UCSD-AML1 (cell line): ENCODE measurements around the gene MYO10.
"Not testable (repeated sequence)": the region's sequence is repeated elsewhere in the genome, so short reads cannot be mapped to it uniquely, and the experiment has no call there.

ENCODE experiments used
- DNase-seq: peaks from one replicate; lab custom pipeline; 2025; ENCODE audit not compliant: unreplicated experiment; lab: John Stamatoyannopoulos, UW

The MYO10 gene

DNA sequence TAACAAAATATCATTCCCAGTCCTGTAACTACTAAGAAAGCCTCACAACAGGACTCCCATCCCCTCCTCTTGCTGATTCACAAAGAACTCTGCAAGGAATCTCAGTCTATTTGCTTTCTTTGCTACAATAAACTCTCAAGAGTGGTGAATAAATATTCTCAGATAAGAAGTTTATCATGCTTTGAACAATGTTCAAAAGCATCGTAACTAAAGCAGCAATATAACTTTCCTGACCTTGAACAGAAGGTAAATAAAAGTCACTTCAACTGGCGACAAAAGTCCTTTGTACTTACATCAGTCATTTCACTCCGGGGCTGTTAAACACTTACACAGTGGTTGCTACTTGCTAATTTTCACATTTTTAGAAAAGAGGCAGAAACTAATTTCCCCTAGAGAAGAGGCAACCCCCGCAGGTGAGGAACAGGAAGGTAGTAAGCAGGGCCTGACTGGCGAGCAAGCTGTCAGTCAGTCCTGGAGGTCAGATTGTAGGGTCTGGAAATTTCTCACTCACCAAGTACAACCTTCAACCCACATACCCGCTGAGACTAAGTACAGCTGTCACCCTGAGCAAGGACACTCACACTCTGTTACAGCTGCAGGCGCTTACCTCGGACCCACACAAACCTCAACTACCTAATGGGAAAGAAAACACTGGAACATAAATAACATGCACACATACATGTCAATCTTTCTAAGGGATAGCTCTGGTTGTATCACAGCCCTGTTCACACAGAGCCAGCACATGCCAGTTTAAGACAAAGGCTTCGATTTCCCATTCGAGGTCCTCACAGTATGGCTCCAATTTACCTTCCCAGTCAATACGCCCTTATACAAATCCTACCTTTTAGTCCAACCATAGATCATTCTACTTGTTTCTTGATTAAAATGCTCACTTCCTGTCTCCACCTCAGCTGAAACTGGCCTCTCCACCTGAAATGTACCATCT lies 214.7 kb downstream of the MYO10 start:
- no peak for DNase-seq

DNA sequence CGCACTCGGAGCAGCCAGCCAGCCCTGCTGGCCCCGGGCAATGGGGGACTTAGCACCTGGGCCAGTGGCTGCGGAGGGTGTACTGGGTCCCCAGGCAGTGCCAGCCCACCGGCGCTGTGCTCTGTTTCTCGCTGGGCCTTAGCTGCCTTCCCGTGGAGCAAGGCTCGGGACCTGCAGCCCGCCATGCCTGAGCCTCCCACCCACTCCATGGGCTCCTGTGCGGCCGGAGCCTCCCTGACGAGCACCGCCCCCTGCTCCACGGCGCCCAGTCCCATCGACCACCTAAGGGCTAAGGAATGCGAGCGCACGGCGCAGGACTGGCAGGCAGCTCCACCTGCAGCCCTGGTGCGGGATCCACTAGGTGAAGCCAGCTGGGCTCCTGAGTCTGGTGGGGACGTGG lies 218.1 kb downstream of the MYO10 start:
- not testable (repeated sequence) for DNase-seq

DNA sequence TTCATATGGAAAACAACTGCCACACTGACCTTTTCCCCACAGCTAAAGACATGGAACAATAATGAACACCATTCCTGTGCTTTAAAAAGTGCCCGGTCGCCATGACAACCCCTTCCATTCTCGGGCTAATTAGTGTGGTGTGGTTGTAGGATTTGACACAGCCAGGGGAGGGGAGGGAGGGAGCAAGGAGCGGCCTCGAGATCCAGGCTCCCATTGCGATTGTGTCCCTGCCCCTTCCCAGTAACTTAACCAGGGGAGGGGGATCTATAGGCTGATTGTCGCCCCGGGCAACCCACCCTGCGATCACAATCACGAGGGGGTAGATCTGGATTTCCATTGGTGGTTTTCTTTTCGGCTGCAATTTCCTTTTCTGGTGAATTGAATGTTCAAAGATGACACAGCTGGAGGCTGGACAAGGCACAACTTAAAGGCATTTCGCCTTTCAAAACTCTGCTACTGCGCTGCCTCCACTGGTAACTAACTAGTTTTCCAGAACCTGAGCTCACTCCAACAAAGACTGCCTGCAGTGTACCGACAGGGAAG lies 222.6 kb downstream of the MYO10 start:
- DNase-seq, result no peak

DNA sequence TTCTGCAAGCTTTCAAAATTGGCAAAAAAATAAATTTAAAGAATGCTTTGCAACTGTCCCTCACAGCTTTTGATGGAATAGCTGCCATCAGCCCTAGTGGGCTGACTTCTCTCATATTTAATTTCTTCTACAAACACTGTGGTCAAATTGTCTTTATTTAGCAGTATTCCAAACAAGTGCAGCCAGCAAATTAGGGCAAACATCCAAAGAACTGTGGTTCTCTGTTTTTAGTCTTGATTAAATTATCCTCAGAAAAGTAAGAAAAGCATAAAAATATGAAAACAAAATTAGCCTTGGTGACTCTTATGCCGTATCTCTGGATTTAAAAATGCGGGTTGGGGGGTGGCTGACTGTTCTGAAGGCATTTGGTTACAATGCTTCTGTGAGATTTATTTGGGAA lies 223.5 kb downstream of the MYO10 start:
- DNase-seq, result no peak

DNA sequence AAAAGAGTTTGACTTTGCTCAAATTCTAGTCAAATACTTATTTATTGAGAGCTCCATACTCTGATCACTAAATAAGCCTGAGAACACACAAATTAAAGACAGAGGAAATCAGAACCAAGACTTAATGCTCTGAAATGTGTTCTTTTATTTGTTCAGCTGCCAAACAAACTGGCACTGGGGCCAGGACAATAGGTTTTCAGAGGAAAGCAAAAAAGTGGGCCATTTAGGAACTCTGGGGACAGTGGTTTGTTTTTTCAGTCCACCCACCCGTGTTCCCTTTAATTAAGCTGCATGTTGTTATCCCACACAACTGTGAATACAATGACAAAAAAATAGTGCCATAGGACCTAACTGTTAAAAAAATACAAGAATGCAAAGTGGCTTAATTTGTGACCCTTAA lies 223.9 kb downstream of the MYO10 start:
- no peak for DNase-seq

DNA sequence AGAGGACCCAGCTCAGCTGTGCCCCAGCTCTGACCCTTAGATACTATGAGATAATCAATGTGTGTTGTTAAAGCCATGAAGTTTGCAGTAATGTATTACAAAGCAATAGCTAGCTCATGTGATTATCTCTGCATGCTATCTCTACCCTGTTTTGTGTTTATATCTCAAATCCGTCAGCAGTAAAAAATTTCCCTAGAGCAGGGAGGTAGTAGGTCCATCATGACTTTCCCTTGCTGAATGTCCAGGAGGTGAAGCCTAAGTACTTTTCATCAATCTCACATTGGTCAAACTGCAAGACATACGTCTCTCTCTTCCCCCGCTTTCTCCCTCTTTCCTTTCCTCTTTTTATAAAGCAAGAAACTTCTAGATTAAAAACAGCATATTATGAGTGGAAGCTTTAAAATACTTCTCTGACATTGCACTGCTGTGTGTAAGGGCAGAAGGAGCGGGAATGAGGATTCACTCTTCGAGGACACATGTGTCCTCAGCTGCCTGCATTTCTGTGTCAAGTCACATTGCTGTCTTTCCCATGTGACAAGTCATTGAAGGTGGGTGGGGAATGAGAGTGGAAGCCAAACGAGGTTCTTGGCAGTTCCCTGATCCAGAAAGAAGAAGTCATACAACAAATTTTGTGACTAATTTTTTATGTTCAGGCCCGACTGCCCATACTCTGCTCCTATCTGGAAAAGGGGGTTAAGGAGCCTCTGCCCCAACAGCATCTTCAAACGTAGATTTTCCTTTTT lies 226.2 kb downstream of the MYO10 start:
- DNase-seq, result no peak

DNA sequence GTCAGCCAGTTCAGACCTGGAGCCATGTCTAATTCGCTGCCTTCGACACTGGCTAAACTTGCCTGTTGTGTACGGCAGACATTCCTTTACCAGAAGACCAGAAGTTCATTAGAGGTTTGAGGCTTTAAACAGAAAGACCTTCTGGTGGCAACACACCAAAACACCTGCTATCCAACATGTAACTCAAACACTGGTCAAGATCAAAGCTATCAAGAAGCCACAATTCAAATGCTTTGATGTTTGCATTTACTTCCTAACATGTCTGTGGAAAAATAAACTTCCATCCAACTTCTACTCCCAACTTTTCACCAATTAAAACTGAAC lies 228.3 kb downstream of the MYO10 start:
- no peak for DNase-seq

DNA sequence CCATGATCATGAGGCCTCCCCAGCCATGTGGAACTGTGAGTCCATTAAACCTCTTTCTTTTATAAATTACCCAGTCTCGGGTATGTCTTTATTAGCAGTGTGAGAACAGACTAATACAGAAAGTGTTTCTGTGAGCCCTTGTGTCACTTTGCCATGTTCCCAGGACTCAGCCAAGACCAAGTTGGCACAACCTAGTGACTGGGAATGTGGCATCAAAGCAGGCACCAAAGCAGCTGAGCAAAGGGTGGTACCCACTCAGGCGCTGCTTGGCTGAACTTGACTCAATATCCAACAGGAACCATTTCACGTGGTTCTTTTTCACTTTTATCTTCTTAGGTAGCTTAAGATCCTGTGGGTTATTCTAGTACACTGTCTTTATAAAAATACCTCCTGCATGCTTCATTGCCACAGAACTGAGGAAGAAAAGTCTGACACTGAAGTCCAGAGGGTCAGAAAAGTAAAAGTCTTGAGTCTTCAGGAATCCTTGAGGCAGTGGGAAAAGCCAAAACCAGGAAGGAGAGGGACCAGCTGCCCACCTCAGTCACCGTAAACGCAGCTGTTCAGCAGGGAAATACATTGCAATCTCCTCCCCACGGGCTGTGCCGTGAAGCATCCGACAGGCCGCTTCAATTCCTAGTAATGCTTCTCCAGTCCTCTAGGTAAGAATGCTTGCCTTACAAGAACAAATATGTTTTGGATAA lies 228.8 kb downstream of the MYO10 start:
- no peak for DNase-seq

DNA sequence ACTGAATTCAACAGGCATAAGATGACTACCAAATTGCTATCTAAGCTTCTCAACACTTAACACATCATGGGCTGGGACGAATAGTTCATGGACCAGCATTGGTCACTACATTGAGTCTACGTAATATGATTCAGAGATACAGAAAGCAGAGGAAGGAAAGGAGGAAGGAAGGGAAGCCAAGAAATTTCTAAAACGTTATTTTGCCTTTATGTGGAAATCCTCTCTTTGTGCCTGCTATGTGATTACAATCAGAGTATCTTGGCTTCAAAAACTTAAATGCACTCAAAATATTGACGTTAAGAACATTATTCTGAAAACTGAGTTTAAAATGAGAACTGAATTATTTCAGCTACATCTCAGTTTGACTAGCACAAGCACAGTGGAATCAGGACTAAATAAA lies 231.1 kb downstream of the MYO10 start:
- no peak for DNase-seq

DNA sequence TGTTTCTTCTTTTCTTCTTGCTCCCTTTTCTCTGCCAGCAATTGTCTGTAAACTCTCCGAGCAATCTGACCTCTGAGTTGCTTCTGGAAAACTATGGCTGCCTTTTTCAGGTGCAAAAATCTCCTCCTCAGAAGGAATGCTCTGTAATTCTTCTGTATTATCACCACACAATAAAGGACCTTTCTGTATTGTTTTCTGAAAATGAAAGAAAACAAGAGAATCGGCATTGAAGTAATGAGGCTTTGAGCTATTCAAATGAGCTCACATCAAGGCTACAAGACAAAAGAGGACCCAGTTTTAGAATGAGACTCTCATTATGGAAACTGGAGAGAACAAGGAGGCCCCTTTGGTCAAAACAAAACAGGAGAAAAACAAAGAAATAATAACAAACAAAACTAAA lies 233.1 kb downstream of the MYO10 start:
- no peak for DNase-seq

DNA sequence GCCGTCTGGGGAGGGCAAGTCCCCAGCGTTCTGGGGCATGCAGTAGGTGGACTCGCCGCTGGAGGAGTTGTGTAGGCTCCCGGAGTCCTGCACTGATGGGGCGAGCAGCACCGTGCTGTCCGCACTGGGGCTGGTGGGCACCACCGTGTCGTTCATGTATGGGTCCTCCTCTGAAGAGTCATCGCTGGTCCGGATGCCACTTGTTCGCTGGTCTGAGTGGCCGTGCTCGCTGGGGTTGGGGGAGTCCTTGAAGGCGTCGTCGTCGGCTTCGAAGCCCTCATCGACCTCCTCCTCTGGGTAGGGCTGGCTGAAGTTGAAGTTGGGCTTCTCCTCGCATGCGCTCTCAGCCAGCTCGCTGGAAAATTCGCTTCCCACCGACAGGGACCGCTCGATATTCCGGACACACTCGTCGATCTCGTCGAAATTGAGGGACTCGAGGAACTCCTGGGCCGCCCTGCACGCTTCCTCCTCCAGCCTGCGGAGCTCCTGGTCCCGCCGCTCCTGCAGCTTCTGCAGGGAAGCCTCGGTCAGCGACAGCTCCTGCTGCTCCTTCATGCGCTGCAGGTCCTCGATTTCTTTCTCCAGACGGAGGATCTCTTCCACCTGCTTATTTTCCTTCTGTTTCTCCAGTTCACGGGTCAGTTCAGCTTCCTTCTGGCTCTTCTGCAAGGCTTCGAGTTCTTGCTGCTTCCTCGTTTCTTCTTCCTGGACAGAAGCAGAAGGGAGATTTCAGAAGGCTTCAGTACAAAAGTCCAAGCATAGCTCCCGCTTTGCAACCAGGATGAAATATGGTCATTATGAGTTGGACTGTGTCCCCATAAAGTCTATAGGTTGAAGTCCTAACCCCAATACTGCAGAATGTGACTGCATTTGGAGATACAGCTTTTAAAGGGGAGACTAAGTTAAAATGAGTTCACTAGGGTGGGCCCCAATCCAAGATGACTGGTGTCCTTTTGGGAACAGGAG lies 234.7 kb downstream of the MYO10 start:
- no peak for DNase-seq

DNA sequence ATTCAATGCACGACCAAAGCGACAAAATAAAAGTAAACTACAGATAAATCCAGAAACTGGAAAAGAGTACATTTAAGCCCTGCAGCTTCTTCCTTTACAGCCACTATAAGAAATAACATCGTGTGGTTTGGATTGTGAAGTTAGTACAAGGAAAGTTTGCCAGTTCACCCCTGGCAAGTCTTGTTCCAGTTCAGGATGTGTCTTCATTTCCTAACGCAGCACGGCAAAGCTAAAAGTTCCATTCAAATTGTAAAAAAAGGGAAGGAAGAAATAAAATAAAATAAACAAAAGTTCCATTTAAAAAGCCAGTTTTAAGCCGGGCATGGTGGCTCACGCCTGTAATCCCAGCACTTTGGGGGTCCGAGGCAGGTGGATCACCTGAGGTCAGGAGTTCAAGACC lies 236.0 kb downstream of the MYO10 start:
- no peak for DNase-seq

DNA sequence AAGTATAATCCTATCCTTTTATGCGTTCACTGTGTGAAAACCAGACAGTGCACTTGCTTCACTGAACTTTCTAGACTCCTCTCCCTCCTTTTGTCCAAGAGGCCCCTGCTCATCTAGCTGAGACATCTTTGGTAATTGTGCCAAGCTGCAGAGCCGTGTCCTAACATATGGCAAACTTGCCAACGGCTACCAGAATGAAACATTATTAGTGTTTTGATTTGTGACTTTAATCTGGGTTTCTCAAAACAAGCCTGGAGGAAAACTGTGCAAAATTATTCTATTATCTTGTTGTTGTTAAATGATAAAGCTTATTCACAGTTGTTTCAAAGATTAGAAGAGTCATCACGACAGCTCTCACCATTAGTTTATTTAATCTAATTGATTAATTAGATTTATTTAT lies 240.3 kb downstream of the MYO10 start:
- DNase-seq, result no peak

DNA sequence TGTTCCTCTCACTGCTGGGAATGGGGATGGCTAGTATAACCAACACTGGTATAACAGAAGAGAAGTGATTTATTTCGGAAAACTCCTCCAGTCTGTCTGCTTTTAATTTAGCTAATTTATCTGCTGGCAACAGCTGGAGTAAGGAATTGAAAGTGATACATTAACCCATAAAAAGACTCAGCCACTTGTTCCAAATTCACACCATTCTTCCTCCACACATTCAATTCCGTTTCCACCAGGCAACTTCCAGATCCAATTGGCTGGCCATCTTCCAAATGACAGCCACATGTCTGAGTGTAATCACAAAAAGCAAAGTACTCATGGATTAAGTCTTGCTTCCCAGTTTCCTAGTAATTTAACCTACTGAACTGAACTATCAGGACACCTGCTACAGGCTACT lies 242.2 kb downstream of the MYO10 start:
- no peak for DNase-seq

DNA sequence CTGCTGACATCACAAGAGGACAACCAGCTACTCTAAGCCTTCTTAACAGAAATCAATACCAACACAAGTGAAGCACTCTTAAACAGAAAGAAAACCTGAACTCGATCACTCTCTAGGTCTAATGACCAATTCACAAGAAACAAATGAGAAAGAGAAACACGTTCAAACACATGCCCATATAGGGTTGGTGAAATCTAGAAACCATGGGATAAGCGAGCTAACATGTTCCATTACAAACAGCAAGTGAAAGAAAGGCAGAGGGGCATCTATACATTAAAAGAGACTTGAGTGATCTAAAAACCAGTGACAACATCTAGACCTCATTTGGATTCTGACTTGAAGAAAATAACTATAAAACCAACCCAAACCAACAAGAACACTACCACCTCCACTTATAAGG lies 244.4 kb downstream of the MYO10 start:
- no peak for DNase-seq

DNA sequence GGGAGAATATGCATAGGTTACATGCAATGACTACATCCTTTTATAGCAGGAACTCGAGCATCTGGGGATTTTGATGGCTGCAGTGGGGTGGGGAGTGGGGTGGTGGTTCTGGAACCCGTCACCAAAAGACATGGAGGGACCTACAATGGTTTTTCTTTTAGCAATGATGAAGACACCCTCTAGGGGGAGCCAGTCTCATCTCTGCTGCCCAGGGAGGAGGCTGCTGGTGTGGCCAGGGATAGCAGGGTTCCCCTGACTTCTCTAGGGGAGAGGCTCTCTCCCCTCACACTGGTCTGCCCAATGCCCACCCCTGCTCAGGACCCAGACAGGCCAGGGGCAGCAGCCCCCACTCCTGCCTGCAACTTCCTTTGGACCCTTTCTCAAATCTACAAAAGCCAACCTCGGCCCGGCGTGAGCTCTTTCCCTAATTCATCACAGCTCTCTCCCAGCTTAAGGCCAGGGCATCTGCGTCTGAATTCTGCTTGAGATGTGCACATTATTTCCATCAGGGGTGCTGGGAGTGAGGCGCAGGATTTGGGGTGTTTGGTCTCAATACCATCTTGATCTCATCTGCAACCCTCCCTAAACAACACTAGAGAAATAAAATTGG lies 245.7 kb downstream of the MYO10 start:
- DNase-seq, result peak; percentile 28

DNA sequence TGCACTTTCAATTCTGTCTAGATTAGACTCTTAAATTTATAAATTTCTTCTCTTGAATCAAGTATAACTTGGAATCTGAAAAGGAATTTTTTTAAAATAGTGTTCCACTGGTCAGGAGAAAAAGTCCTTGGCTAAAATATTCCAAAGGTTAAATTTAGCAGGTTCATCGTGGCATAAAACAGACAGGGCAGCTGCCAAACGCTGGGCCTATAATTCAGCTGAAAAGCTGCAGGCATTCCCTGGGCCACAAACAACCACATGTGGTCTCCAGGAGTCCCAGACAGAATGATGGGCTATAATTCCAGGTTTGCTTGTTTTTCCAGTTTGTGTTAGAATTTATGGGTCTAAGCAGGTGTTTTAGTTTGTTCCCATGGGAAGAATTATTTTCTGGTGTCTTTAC lies 248.2 kb downstream of the MYO10 start:
- no peak for DNase-seq

DNA sequence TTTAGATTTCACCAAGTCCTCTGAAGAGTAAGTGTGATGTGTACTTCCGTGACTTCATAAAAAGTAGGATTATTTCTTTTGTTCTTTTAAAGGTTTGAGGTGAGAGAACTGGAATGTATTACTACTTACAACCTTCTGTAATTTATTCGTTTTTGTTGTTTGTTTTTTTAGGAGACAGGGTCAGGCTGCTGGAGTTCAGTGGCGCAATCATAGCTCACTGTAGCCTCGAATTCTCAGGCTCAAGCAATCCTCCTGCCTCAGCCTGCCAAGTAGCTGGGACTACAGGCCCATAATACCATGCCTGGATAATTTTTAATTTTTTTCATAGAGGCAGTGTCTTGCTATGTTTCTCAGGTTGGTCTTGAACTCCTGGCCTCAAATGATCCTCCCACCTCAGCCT lies 251.0 kb downstream of the MYO10 start:
- no peak for DNase-seq

DNA sequence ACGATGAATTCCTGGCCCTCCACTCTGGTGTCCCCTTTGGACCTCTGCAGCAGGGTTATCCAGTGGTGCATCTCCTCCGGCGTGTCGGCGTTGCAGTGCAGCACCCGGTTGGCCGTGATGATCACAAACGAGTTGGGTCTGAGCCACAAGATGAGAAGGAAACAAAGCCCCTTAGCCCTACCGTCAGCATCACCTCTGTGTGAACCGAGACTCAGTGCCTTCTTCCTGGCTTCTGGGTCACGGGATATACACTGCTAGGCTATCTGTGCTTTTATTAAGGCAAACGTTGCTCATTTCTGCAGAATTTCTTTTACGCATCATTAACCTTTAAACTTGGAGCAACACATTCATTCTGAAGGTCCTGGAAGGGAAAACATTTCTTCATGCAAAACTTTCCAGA lies 254.2 kb downstream of the MYO10 start:
- no peak for DNase-seq

DNA sequence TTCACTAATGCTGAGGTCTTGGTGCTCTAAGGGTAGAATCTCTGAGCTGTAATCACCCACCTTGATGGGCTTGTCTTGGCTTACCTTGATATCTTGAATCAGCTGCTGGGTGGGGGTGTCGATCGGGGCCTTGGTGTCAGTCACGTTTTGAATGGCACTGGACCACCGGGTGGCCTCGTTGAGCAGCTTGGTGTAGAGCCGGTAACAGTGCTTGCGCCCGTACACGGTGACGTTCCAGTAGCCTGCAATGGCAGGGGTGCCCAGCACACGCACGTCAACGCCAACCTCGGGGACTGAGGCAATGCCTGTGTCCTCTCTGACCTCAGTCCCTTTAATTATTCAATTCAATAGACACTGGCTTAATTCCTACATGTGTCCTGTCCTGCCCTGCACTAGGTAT lies 256.2 kb downstream of the MYO10 start:
- no peak for DNase-seq
